Tibial artery (tissue), 4 donors: ENCODE data around the gene HSF5.

Experiments used
- DNase-seq, 2 donors: peaks; one replicate each; pipeline ENCODE4 v3.0.0-alpha.2; 2019
- H3K27ac ChIP-seq, 2 donors: fragments of 200-600 bp; sonication (generic) in 1 of 2; 1 replicate in 1 of 2; 2 replicates in 1 of 2; pipeline ENCODE4 v1.5.1; 2018 to 2019; ENCODE audit warnings: mild to moderate bottlenecking in 1 of 2
- H3K27me3 ChIP-seq, 2 donors: fragments of 200-600 bp; sonication (generic) in 1 of 2; one replicate each; pipeline versions ENCODE4 v1.5.1 to v1.6.0; 2016 to 2019
- H3K36me3 ChIP-seq, 3 donors: fragments of 200-600 bp; sonication (generic) in 2 of 3; one replicate each; pipeline ENCODE4 v1.5.1; 2016 to 2019; ENCODE audit warnings: mild to moderate bottlenecking in 2 of 3
- H3K4me1 ChIP-seq, 4 donors: fragments of 200-600 bp; sonication (generic) in 2 of 4; 1 replicate in 3 of 4; 2 replicates in 1 of 4; pipeline ENCODE4 v1.5.1; 2016 to 2019
- H3K4me3 ChIP-seq, 2 donors: fragments of 200-600 bp; sonication (generic) in 1 of 2; 1 replicate in 1 of 2; 2 replicates in 1 of 2; pipeline ENCODE4 v1.5.1; 2018 to 2019; ENCODE audit warnings: mild to moderate bottlenecking in 2 of 2
- H3K9me3 ChIP-seq, 3 donors: fragments of 200-600 bp; sonication (generic) in 1 of 3; one replicate each; pipeline ENCODE4 v1.5.1; 2016 to 2019
- intact Hi-C: fragments of 100-400 bp; cut with DNase I; formaldehyde crosslinking; loops from one replicate; pipeline ENCODE4 v1.15.0; 2023; ENCODE audit warnings: low total_unique reads
- TF ChIP-seq, protein P1 (sequence below), 2 experiments: fragments of 200-600 bp in 1 of 2; fragments of 450-650 bp in 1 of 2; IDR thresholded peaks; one replicate each; pipeline ENCODE4 v1.5.1; 2017 to 2019; ENCODE audit warnings: antibody characterized with exemption in 2 of 2, mild to moderate bottlenecking in 1 of 2, moderate library complexity in 1 of 2

HSF5 gene

DNA sequence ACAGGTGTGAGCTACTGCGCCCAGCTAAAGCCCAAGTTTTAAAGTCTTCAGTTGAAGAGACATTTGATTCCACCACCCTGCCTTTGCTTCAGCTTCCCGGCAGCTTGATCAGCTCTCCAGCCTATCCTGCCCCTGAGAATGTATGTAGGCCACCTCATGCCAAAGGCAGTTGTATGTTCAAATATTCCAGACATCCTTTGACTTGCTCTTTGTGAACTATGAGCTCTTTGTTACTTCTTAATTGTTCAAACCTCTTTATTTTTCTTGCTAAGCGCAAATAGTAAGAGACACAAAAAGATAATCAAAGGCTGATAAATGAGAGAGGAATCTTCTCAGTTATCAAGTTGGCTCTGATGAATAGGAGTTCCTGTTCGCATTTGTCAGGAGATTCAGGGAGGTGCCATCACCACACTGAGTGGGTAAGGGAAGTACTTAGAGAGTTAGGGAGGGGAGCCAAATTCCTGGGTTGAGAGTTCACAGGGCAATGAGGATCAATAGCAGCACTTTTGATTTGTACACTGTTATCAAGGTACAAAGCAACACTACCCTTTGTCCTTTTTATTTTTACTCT is 104.2 kb downstream of the HSF5 start:
- no peak for DNase-seq
- Histone ChIP-seq H3K36me3 (no peaks in the 10 kb centered on the region), H3K4me1 (no peaks in the 10 kb centered on the region), H3K27me3 (no peaks in the 10 kb centered on the region), H3K27ac (no peak overlapping the region), H3K9me3 (no peaks in the 10 kb centered on the region), H3K4me3 (no peak overlapping the region)
- intact Hi-C loops: no loop called here
- TF ChIP-seq, protein P1, sequence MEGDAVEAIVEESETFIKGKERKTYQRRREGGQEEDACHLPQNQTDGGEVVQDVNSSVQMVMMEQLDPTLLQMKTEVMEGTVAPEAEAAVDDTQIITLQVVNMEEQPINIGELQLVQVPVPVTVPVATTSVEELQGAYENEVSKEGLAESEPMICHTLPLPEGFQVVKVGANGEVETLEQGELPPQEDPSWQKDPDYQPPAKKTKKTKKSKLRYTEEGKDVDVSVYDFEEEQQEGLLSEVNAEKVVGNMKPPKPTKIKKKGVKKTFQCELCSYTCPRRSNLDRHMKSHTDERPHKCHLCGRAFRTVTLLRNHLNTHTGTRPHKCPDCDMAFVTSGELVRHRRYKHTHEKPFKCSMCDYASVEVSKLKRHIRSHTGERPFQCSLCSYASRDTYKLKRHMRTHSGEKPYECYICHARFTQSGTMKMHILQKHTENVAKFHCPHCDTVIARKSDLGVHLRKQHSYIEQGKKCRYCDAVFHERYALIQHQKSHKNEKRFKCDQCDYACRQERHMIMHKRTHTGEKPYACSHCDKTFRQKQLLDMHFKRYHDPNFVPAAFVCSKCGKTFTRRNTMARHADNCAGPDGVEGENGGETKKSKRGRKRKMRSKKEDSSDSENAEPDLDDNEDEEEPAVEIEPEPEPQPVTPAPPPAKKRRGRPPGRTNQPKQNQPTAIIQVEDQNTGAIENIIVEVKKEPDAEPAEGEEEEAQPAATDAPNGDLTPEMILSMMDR (IDR thresholded peaks at IDR 0.05): no peak

DNA sequence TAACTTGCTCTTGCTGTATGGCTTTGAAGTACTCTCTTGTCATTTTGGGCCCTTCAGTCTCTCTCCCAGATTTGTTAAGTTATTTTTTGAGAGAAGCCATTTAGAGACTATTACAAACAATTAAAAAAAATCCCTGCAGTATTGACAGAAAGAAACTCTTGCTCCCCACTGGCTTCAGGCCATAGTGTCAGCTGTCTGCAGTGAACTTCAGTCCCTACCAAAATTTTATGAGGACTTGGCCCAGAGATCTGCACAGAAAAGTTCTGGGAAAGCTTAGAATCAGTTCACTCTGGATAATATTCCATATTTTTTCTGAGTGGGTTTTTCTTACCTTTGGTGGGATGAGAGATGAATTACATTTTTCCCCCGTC is 105.4 kb downstream of the HSF5 start:
- no peak for DNase-seq
- Histone ChIP-seq H3K27me3 (no peaks in the 10 kb centered on the region), H3K4me3 (no peak overlapping the region), H3K36me3 (no peaks in the 10 kb centered on the region), H3K27ac (no peak overlapping the region), H3K9me3 (no peaks in the 10 kb centered on the region), H3K4me1 (no peaks in the 10 kb centered on the region)
- intact Hi-C loops: no loop called here
- TF ChIP-seq, protein P1 (IDR thresholded peaks at IDR 0.05): no peak

DNA sequence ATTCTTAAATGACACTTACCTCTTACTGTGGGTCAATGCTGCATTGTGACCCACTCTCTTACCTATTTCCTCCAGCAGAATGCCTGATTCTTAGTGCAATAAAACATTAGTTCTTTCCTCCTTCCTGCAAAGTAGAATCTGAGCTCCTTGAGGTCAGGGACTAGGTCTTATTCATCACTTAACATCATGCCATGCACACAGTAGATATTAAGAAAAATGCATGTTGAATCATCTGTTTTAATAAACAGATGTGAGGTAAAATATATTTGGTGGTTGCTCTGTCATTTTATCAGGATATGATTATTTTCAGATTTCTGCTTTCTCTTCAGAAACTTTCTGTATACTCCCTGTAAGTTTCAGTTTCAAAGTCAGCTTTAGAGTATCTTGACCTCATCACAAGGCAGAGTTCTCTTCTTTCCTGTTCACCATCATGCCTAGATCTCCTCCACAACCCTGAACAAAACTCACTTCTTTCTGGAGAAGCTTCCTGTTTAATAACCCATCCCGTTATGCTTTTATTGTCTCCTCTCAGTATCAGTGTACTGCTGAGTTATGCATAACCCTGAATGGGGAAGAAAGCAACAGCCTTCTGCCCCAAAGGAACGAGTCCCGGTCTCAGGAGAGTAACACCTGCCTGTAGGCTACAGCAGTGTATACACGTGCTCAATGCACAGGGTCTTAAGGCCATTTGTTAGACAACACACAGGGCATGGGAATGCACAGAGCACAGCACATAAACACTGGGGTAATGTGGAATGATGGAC is 105.9 kb downstream of the HSF5 start:
- no peak for DNase-seq
- Histone ChIP-seq H3K4me3 (no peak overlapping the region), H3K9me3 (no peaks in the 10 kb centered on the region), H3K36me3 (no peaks in the 10 kb centered on the region), H3K27ac (no peak overlapping the region), H3K4me1 (no peaks in the 10 kb centered on the region), H3K27me3 (no peaks in the 10 kb centered on the region)
- TF ChIP-seq, protein P1 (IDR thresholded peaks at IDR 0.05): no peak
- intact Hi-C loops: no loop called here

GRCh38 chr17:58381124-58382035 is 106.8 kb downstream of the HSF5 start:
- Histone ChIP-seq H3K27me3 (no peaks in the 10 kb centered on the region), H3K4me1 (no peaks in the 10 kb centered on the region), H3K4me3 (no peak overlapping the region), H3K36me3 (no peaks in the 10 kb centered on the region), H3K9me3 (no peaks in the 10 kb centered on the region), H3K27ac (no peak overlapping the region)
- TF ChIP-seq, protein P1 (IDR thresholded peaks at IDR 0.05): no peak
- intact Hi-C loops: no loop called here
- DNase-seq: no peak

GRCh38 chr17:58380207-58381123 is 107.7 kb downstream of the HSF5 start:
- no peak overlapping the region for H3K4me3 ChIP-seq
- H3K27ac ChIP-seq: no peak overlapping the region
- no peaks in the 10 kb centered on the region for H3K27me3 ChIP-seq
- no peaks in the 10 kb centered on the region for H3K9me3 ChIP-seq
- no peaks in the 10 kb centered on the region for H3K4me1 ChIP-seq
- TF ChIP-seq, protein P1 (IDR thresholded peaks at IDR 0.05): no peak
- intact Hi-C loops: no loop called here
- DNase-seq: no peak
- H3K36me3 ChIP-seq: no peaks in the 10 kb centered on the region
